COLO668 (cell line): Measurements from ENCODE around the gene ASS1.

Source experiments
- DNase-seq: peaks from one replicate; lab custom pipeline; 2025; ENCODE audit not compliant: unreplicated experiment; lab: John Stamatoyannopoulos, UW

The ASS1 gene

DNA sequence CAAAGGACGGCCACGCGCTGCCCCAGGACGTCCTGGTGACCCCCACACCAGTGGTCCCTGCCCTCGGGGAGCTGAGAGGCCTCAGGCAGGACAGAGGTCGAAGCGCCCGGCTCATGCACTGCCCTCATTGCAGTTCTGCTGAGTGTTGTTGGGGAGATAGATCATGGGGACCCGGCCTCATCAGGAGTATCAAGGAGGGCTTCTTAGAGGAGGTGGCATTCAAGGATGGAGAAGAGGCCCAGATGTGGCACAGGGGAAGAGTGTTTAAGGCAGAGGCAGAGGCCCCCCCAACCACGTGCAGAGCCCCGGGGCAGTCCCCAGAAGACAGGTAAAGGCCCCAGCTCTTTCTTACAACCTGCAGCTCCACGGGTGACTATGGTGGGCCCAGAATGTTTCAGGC, 26.2 kb downstream of the ASS1 start:
- DNase-seq = no peak

DNA sequence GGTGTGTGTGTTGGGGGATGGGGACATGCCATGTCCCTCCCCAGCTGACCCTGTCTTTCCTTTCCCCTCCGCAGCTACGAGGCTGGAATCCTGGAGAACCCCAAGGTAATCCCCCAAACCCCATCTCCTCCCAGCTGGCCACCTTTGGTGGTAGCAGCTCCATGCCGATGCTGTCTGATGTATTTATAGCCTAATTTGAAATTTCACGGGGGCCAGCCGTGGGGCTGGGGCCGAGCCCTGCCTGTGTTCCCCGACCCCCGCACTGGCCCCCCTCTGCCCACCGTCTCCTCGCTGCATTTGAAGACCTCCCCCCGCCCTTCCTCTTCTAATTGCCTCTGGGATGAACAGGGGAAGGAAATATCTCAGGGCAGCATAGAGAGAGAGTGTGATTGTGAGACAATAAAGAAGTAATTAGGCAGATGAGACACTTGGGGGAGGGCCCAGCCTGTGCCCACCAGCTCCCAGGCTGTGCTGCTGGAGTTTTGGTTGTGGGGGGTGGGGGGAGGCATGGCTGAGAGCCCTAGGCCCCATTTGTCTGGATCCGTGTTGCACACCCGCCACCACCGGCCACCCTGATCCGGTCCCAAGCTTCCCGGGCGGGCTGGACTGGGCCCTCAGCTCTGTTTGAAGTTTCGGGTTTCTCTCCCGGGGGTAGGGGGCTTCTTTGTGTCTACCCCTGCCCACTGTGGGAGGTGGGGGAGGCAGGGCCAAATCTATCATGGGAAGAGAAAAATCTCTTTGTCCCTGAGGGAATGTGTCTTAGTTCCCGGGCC, 26.8 kb downstream of the ASS1 start:
- DNase-seq = no peak

DNA sequence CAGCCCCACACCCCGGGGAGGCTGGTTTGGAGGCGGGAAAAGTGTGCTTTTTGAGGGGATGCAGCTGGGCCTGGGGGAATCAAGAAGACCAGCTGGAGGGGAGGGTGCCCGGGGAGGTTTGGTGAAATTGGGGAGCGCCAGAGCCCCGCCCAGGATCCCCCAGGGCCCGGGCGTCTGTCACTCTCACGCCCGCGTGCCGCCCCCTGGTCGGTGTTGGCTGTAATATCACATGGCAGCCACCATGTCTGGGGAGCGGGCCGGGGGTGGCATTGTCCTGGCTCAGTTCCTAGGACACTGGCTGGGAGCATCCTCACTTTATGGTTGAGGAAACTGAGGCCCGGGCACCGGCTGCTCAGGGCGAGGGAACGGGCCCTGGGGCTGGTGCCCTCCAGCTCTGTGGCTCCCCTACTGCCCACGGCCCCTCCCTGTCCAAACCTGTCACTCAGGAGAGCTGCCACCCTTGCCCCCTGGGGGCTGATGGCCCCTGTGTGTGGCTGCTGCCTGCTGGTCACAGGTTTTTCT, 27.5 kb downstream of the ASS1 start:
- DNase-seq = no peak

DNA sequence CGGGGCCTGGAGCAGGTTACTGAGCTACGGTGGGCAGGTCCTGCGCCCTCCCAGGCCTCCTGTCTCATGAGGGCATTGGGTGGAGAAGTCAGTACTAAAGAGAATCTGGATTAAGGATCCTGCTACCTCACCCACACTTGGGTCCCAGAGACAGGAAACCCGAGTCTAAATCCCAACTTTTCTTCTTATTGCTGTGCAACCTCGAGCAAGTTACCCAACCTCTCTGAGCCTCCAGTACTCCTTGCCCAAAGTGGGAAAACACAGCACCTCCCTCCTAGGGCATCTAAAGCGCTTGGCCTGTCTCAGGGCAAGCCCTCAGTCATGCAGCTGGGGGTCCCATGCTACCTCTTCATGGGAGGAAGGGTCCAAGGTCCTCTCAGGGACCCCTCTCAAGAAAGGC, 28.2 kb downstream of the ASS1 start:
- no peak for DNase-seq

DNA sequence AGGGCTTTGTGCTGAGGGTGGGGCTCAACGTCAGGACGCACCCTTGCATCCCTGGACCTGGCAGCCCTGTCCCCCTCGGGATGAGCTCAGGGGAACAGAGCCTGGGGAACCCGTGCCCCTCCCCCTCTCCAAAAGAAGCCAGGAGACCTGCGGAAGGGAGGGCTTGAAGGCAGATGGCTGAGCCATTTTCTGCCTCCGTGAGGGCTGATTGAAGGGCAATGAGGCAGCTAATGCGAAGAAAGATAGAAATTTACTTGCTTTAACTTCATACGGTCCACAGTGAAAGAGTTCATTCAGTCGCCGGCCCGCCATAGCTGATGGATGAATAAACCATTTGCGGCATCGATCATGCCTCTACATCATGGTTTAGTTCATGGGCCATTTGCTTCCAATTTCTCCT, 28.8 kb downstream of the ASS1 start:
- no peak for DNase-seq

DNA sequence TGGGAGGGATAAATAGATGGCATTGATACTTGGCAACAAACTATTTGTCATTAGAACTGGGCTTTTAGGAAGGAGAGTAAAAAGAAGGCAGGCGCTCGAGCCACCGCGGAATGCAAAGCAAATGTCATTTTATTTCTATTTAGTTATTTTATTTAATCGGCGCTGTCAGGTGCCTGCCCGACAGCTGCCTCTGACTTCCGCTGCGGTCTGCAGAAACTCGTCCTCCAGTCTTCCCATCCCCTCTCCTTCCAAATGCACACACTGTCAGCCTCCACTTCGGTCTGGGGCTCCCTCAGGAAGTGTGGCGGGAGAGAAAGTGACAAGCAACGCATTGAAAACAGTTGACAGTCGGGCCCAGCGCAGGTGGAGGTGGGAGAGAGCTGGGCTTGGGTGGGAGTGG, 29.3 kb downstream of the ASS1 start:
- DNase-seq = no peak

DNA sequence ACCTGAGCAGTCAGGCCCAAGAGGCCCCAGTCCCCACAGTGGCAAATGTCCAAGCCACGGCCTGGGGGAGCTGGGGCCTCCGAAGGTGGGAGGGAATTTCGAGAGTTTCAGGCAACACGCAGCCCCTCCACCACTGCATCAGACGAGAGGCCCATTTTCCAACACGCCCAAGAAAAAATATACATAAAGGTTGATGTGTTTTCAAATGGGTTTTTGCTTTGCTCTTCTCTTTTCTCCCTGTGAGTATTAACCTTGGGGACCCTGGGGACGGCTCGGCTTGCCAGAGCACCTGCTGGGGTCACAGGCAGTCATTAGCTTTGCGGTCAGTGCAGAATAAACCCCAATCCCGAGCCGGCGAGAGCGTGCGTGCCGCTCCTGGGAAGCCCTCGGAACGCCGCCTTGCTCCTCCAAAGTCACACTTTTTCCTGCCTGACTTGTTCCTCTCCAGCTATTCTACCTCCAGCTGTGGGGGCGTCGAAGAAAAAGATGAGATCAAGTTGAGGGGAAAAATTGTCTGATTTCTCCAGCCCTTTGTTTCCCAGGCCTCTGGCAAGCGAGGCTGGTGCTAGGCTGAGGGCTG, 31.5 kb downstream of the ASS1 start:
- DNase-seq = no peak

DNA sequence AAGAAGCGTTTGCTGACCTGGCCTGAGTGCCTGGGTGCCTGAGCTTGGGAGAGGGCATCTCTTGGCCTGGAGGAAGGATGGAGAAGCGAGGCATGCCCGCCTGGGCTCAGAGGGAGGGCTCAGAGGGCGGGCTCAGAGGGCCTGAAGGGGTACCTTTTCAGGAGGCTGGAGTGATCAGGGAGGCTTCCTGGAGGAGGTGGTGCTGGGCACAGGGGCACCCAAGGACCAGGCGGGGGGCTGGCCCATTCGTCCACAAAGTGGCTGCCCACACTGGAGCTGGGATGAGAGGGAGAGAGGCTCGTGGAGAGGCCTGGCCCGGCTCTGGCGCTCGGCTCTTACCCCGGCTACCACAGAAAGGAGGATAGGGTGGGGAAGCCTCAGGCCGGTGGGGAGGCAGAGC, 32.8 kb downstream of the ASS1 start:
- DNase-seq = no peak

DNA sequence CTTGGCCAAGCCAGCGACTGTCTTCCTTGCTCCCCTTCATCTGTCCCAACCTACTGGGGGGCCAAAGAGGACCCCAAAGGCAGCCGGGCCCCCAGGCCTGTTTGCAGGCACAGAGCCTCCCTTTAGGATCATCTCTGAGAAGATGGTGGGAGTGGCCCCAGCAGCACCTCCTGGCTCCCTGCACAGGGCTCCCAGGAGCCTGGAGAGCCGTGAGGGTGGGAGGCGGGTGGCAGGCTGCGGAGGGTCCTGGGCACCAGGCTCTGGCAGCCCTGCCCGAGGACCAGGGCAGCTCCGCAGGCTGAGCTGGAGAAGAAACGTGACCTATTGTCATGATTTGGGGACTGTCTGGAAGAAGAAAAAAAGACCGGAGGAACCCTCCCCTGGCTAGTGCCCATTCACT, 33.4 kb downstream of the ASS1 start:
- no peak for DNase-seq

DNA sequence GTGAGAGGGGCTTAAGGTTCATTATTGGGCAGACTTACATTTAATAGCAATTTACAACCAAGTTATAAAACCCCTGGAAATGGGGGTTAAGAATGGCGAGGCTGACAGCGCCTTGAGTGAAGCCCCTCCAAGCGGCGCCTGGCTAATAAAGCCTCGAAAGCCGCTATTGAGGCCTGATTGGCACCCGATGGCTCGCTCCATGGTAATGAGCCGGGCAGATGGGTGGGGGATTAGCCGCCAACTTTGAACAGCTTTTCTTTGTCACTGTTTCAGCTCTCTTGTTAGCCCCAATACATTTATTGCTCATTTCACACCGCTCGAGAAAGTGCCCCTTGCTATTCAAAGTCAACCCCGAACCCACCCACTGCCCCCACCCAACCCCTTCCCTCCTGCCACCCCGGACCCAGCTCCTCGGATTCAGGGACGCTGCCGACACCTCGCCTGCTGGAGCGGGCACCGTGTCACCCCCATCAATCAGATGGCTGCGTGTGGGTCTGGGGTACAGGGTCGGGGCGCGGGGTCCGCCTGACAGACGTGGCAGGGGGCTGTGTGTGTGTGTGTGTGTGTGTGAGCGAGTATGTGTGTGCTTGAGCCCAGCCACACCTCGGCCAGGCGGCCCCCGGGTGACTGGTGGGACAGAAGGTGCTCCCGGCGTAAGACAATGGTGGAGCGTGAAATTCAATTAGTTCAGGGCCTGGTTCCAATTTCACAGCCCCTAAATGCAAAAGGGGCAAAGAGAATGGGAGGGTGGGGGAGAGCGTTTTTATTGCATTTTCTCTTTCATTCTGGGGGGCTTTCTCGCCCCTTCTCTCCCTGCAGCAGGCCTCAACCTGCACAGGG, 34.2 kb downstream of the ASS1 start:
- DNase-seq = no peak

DNA sequence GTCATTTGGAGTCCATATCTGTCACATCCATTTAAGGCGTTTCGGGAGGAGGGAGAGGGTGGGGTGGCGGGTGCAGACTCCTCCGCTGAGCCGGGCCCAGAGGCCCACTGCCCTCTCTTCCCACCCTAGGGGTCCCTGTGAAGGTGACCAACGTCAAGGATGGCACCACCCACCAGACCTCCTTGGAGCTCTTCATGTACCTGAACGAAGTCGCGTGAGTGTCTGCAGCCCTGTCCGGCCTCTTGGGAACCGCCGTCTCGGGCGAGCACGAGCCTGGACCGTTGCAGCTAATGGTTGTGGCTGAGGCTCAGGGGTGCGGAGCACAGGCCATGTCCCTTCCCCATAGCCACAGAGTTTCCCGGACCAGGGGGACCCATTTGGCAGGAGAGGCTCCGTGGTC, 34.8 kb downstream of the ASS1 start:
- DNase-seq = no peak

DNA sequence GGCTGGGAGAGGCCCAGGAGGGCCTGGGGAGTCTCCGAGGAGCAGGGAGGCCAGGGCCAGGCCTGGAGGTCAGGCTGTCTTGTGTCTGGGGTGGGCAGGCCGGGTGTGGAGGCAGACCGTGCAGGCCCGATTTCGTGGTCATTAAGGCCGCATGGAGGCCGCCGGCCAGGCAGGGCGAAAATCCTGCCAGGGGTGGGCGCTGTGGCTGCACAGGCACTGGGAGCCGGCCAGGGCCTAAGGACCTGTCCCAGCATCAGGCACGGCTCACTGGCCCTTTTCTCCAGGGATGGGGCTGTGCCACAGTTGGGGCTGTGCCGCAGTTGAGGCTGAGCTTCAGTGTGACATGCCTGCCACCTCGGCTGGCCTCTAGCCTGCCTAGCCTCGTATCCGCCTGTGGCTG, 35.9 kb downstream of the ASS1 start:
- no peak for DNase-seq

DNA sequence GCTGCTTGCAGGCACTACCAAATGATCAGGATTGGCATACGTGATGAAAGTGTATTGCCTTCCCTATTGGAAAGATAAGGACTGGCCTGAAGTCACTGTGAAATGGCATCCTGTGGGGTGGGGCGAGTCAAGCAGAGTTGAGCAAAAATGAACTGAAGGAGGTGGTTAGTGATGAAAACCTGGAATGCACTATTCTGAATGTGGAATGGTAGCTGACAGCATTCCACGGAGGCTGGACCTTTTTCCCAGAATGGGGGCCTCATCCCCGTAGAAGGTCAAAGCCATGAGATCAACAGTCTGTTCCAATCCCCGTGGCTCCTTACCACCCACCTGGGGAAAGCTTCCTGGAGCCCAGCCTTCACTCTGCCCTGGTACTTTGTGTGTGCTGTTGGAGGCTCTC, 37.7 kb downstream of the ASS1 start:
- no peak for DNase-seq

DNA sequence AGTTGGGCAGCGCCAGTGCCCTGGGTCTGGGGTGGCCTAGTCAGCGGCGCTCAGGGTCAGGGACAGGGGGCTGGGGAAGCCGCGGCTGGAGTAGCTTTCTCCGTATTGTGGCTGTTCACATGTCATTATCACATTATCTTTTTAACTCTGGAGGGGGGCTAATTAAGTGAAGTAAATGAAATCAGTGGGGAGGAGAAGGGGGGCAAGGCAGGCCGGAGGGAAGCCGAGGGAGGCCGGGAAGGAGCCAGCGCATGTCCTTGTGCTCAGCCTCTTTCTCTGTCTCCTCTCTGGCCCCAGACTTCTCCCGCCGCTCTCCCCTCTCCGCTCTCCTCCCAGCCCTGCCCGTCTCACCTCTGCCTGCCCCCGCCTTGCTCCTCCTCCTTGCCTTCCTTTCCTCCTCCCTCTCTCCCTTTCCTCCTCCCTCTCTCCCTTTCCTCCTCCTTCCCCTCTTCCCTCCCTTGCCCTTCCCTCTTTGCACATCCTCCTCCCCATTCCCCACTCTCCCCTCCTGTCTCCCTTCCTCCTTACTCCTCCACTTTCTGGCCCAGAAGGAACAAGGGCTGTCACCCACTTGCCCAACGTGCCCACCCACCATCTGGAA, 38.7 kb downstream of the ASS1 start:
- no peak for DNase-seq

DNA sequence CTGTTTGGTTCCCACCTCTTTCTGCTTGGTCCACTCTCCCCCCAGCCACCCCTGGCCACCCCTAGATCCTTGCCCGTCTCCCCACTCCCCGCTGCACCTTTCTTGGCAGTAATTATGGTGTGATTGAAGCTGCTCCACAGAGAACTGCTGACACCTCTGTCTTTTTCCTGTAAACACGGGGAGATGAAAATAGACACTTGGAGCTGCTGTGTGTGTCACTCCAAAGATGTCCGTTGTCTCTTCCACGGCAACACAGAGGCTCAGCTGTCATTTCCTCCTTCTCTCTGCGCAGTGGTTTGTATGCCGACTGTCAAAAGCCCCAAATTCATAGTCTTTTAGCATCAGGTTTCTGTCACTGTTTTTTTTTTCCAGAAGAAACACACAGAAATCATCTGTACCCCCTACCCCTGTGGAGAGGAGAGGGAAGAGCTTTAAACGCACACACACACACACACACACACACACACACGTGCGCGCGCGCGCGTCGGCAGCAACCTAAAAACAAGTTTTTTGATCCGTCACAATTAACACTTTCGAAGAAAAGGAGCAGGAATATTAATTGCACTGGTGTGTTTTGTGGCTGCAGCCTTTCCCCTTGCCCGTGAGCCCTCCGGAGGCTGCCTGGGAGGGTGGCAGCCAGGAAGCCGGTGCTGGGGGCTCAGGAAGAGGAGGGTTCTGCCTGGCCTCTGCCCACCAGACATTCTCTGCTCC, 39.8 kb downstream of the ASS1 start:
- DNase-seq = no peak

DNA sequence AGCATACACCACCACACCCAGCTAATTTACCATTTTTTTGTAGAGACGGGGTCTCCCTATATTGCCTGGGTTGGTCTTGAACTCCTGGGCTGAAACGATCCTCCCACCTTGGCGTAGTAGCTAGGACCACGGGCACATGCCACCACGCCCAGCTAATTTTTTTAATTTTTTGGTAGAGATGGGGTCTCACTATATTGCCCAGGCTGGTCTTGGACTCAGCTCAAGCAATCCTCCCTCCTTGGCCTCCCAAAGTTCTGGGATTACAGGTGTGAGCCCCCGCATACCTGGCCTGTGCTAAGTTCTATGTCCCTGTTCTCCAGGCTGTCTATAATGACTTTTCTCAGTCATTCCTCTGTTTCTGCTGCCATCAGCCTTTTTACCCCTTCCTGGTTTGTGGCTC, 41.3 kb downstream of the ASS1 start:
- no peak for DNase-seq

DNA sequence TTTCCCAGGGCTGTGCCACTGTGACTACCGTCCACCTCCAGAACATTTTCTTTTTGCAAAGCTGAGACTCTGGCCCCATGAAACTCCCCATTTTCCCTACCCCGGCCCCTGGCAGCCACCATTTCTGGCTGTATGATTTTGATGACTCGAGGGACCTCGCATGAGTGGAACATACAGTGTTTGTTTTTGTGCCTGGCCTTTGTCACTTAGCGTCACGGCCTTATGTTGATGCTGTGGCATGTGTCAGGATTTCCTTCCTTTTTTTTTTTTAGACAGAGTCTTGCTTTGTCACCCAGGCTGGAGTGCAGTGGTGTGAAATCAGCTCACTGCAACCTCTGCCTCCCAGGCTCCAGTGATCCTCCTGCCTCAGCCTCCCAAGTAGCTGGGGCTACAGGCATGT, 42.7 kb downstream of the ASS1 start:
- no peak for DNase-seq

DNA sequence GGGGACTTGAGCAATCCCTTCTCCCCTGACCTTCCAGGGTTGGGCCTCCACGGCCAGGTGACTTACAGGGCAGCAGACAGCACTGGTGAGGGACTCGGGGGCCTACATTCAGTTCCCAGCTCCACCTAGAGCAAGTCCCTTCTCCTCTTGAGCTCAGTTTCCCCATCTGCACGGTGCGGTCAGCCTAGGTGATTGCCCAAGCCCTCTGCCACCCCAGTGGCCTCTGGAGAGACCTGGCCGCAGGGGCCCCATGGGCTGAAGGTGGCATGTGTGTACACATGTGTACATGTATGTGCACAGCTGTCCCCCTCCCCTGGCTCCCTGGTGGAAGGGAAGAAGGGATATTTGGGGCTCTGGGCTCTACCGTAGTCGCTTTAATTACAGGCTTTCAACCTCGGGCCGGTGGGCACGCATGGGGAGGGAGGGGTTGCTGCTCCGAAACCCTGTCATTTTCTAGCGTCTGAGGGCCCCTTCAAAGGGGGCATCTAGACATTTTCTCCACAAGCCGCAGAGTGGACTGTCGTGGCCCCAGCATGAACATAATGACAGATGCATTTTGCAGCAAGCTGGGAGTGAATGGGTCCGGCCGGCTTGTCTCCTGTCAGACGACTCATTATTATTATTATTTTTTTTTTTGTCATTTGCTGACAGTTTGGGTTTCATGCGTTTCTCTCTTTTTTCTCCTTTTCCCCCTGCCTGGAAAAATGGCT, 44.0 kb downstream of the ASS1 start:
- DNase-seq = no peak

DNA sequence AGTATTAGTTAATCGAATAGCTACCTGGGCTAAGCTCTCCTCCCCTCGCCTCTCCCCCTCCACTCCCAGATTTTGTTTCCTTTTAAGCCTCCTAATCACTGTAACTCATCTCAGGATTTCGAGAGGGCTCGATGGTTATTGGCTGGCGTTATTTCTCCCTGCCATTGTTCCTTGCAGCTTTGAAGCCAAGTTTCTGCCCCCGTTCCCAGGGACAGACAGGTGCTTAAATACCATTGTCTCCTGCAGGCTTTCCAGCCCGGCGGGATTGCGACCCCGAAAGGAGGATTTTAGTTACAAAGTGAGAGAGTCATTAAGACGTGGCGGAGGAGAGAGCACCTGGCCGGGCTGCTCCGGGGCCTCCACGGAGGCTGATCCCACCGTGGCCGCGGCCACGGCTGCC, 46.2 kb downstream of the ASS1 start:
- DNase-seq = no peak

DNA sequence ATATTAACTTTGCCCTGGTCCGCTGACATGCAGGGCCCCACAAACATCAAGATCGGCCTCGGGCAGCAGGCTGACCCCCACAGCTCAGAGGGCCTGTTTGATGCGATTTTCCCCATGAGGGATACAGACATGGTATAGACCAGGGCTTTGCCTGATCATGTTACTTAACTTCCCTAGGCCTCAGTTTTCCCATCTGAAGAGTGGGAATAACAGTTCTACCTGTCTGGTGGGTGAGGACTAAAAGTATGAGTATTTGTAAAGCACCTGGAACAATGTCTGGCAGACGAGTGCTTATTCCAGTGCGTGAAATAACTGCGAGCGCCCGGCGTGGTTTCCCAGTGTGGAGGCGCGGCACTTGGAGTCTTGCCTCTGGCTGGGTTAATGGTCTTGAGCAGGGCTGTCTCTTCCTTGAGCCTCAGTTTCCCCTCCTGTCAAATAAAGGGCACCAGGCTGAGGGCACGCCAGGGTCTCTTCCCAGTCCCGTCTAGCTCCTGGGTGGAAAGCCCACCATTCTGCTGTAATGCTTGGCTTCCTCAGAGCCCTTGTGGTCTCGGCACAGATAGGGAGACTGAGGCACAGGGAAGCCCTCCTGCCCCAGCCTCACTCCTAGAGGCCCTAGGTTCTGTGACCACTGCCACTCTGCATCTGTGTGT, 47.2 kb downstream of the ASS1 start:
- no peak for DNase-seq
